ENCODE results near the gene NDEL1. TPM values are rescaled to one million over a fixed set of nuclear protein-coding genes. Genes with fewer than 3 reads are reported as not detected.
A peak's percentile ranks its signal among the peaks of the same experiment; 100 is the strongest.

The NDEL1 gene
- total and polyA plus RNA-seq, 4 donors = 15.3 to 52.3 (median 35.4) TPM

- no peaks in the 10 kb centered on the region for H3K9me3 ChIP-seq (ENCODE audit: control insufficient read depth in 4 of 4, low read length in 3 of 4)
- no peak overlapping the region for H3K9ac ChIP-seq (ENCODE audit: low read depth in 1 of 2, low read length in 2 of 2)
- H3K36me3 ChIP-seq (ENCODE audit: control insufficient read depth in 4 of 4, insufficient read depth in 3 of 4, low read depth in 1 of 4, low read length in 3 of 4) = no peaks in the 10 kb centered on the region
- H3K4me3 ChIP-seq (ENCODE audit: low read depth in 1 of 3, low read length in 3 of 3) = no peak overlapping the region
- H3K27ac ChIP-seq (ENCODE audit: low read depth in 1 of 2, low read length in 2 of 2) = no peak overlapping the region
- H3K4me1 ChIP-seq (ENCODE audit: control insufficient read depth in 4 of 4, insufficient read depth in 4 of 4, low read length in 3 of 4) = peaks cover 0 to 9% (median 8%) of the 10 kb centered on the region in 4 donors
- 76% methylated on average over 14 of the region's 14 CpGs for WGBS
- H3K27me3 ChIP-seq (ENCODE audit: control insufficient read depth in 4 of 4, insufficient read depth in 4 of 4, low read length in 3 of 4) = no peaks in the 10 kb centered on the region
- no peak for DNase-seq (ENCODE audit: low spot score)
- TF ChIP-seq EGR1 (IDR thresholded peaks at IDR 0.05; ENCODE audit: low read depth in 2 of 2) = no peak
- TF ChIP-seq YY1 (IDR thresholded peaks at IDR 0.05) = no peak
- TF ChIP-seq RXRA (IDR thresholded peaks at IDR 0.05) = no peak
- TF ChIP-seq RAD21 (IDR thresholded peaks at IDR 0.05) = no peak
- no peak for TF ChIP-seq TAF1 (conservative IDR thresholded peaks at IDR 0.05)
- no peak for TF ChIP-seq SP1 (IDR thresholded peaks at IDR 0.05)
- no peak for TF ChIP-seq GABPA (IDR thresholded peaks at IDR 0.05 in 1 of 2, conservative IDR thresholded peaks at IDR 0.05 in 1 of 2)
- TF ChIP-seq, protein P1, sequence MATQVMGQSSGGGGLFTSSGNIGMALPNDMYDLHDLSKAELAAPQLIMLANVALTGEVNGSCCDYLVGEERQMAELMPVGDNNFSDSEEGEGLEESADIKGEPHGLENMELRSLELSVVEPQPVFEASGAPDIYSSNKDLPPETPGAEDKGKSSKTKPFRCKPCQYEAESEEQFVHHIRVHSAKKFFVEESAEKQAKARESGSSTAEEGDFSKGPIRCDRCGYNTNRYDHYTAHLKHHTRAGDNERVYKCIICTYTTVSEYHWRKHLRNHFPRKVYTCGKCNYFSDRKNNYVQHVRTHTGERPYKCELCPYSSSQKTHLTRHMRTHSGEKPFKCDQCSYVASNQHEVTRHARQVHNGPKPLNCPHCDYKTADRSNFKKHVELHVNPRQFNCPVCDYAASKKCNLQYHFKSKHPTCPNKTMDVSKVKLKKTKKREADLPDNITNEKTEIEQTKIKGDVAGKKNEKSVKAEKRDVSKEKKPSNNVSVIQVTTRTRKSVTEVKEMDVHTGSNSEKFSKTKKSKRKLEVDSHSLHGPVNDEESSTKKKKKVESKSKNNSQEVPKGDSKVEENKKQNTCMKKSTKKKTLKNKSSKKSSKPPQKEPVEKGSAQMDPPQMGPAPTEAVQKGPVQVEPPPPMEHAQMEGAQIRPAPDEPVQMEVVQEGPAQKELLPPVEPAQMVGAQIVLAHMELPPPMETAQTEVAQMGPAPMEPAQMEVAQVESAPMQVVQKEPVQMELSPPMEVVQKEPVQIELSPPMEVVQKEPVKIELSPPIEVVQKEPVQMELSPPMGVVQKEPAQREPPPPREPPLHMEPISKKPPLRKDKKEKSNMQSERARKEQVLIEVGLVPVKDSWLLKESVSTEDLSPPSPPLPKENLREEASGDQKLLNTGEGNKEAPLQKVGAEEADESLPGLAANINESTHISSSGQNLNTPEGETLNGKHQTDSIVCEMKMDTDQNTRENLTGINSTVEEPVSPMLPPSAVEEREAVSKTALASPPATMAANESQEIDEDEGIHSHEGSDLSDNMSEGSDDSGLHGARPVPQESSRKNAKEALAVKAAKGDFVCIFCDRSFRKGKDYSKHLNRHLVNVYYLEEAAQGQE (IDR thresholded peaks at IDR 0.05) = no peak
- no peak for TF ChIP-seq CTCF (IDR thresholded peaks at IDR 0.05; ENCODE audit: low read depth, low read length, missing input control)
- no peak for TF ChIP-seq NR2F2 (IDR thresholded peaks at IDR 0.05)
- TF ChIP-seq HNF4G (IDR thresholded peaks at IDR 0.05) = no peak
- TF ChIP-seq JUND (IDR thresholded peaks at IDR 0.05) = no peak
- TF ChIP-seq, protein P2, sequence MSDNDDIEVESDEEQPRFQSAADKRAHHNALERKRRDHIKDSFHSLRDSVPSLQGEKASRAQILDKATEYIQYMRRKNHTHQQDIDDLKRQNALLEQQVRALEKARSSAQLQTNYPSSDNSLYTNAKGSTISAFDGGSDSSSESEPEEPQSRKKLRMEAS (IDR thresholded peaks at IDR 0.05) = no peak
- TF ChIP-seq FOXA2 (IDR thresholded peaks at IDR 0.05) = no peak
Measured at GRCh38 chr17:8408371-8408770, 27.3 kb upstream of the NDEL1 start.

DNA sequence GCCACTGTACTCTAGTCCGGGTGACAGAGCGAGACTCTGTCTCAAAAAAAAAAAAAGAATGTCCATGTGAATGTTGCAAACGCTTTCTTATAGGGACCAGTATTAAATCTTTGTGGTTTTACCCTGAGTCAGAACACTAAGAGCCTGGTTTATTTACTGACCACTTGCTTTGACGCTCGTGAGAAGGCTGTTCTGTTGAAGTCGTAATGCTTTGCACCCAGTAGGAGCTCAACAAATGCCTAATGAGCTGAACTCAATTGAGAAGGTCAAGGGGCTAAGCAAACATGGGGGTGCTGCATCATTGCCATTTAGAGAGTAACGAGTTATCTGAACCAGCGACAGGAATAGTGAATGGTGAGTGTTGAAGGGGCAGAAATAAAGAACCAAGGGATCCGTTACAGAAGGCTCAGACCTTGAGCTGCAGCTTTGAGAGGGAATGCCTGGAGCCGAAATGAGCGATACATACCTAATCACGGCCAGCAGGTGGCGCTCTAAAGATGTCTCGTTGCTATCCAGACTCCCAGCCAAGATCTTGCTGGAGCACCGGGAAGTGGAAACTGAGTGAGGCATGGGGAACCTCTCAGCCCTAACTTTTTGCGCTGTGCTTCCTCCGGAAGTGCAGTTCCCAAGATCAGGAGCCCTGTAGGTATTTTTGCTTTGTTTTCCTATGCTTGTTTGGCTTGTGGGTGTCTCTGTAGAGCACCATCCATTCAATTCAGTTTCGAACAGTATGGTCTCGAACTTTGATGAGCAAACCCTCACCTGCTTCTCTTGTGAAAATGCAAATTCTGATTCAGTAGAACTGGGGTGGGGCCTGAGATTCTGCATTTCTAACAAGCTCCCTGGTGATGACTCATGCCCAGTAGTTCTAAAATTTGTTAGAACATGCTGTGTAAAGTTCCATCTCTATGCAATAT, 25.5 kb upstream of the NDEL1 start:
- DNase-seq (ENCODE audit: low spot score) = peak; percentile 93
- H3K9me3 ChIP-seq (ENCODE audit: control insufficient read depth in 4 of 4, low read length in 3 of 4) = no peaks in the 10 kb centered on the region
- H3K36me3 ChIP-seq (ENCODE audit: control insufficient read depth in 4 of 4, insufficient read depth in 3 of 4, low read depth in 1 of 4, low read length in 3 of 4) = no peaks in the 10 kb centered on the region
- H3K4me1 ChIP-seq (ENCODE audit: control insufficient read depth in 4 of 4, insufficient read depth in 4 of 4, low read length in 3 of 4) = peaks cover 0 to 9% (median 8%) of the 10 kb centered on the region in 4 donors
- peak; percentile 94 to 96 for TF ChIP-seq RAD21 (IDR thresholded peaks at IDR 0.05)
- TF ChIP-seq SP1 (IDR thresholded peaks at IDR 0.05) = no peak
- peak in 1 of 2 donors; percentile 8 for TF ChIP-seq GABPA (IDR thresholded peaks at IDR 0.05 in 1 of 2, conservative IDR thresholded peaks at IDR 0.05 in 1 of 2)
- TF ChIP-seq, protein P1 (IDR thresholded peaks at IDR 0.05) = peak; percentile 11
- peak; percentile 92 for TF ChIP-seq CTCF (IDR thresholded peaks at IDR 0.05; ENCODE audit: low read depth, low read length, missing input control)
- peak in 1 of 2 donors; percentile 40 for TF ChIP-seq HNF4A (conservative IDR thresholded peaks at IDR 0.05)
- TF ChIP-seq FOXA1 (IDR thresholded peaks at IDR 0.05) = no peak
- no peak for TF ChIP-seq RXRA (IDR thresholded peaks at IDR 0.05)
- no peak for TF ChIP-seq JUND (IDR thresholded peaks at IDR 0.05)
- H3K4me3 ChIP-seq (ENCODE audit: low read depth in 1 of 3, low read length in 3 of 3) = no peak overlapping the region
- H3K9ac ChIP-seq (ENCODE audit: low read depth in 1 of 2, low read length in 2 of 2) = no peak overlapping the region
- 25% methylated on average over 19 of the region's 19 CpGs for whole genome bisulfite sequencing
- no peaks in the 10 kb centered on the region for H3K27me3 ChIP-seq (ENCODE audit: control insufficient read depth in 4 of 4, insufficient read depth in 4 of 4, low read length in 3 of 4)
- H3K27ac ChIP-seq (ENCODE audit: low read depth in 1 of 2, low read length in 2 of 2) = peak overlapping the region in 1 of 2 donors; percentile 21
